ENCODE data around the gene DAGLA. TPM values are rescaled to one million over a fixed set of nuclear protein-coding genes. Genes with fewer than 3 reads are reported as not detected.

Gene DAGLA
- total and polyA plus RNA-seq, 2 of the 13 experiments (the other 11 are each of a cell fraction or from before 2014, with no cell fraction given): 2.6 to 3.9 TPM

DNA sequence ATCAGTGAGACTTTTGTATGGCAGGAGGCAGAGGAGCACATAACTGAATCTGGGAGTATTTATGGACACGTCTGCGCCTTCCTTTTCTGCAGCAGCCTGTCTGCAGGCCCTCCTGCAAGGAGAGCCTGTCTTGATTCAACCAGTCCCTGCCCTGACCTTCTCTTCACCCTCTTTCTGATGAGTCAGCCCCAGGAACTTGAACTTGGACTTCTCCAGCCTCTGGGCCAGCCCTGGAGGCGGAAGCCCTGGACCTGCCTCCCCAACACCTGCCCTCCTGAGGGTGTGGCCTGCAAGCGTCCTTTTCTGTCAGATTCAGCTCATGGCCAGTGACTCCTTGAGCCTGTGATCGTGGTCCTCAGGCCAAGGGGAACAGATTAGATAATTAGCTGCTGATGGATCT is 20.0 kb downstream of the DAGLA start (continued):
- TF ChIP-seq, protein P1, sequence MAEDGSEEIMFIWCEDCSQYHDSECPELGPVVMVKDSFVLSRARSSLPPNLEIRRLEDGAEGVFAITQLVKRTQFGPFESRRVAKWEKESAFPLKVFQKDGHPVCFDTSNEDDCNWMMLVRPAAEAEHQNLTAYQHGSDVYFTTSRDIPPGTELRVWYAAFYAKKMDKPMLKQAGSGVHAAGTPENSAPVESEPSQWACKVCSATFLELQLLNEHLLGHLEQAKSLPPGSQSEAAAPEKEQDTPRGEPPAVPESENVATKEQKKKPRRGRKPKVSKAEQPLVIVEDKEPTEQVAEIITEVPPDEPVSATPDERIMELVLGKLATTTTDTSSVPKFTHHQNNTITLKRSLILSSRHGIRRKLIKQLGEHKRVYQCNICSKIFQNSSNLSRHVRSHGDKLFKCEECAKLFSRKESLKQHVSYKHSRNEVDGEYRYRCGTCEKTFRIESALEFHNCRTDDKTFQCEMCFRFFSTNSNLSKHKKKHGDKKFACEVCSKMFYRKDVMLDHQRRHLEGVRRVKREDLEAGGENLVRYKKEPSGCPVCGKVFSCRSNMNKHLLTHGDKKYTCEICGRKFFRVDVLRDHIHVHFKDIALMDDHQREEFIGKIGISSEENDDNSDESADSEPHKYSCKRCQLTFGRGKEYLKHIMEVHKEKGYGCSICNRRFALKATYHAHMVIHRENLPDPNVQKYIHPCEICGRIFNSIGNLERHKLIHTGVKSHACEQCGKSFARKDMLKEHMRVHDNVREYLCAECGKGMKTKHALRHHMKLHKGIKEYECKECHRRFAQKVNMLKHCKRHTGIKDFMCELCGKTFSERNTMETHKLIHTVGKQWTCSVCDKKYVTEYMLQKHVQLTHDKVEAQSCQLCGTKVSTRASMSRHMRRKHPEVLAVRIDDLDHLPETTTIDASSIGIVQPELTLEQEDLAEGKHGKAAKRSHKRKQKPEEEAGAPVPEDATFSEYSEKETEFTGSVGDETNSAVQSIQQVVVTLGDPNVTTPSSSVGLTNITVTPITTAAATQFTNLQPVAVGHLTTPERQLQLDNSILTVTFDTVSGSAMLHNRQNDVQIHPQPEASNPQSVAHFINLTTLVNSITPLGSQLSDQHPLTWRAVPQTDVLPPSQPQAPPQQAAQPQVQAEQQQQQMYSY (CRISPR knock-in tag; IDR thresholded peaks at IDR 0.05): no peak
- no peak for TF ChIP-seq ZNF501 (CRISPR knock-in tag; IDR thresholded peaks at IDR 0.05)
- TF ChIP-seq CREBL2 (CRISPR knock-in tag; IDR thresholded peaks at IDR 0.05; ENCODE audit: borderline replicate concordance): no peak
- TF ChIP-seq ZNF138 (CRISPR knock-in tag; IDR thresholded peaks at IDR 0.05; ENCODE audit: low read depth): no peak
- no peak for TF ChIP-seq RBAK (CRISPR knock-in tag; IDR thresholded peaks at IDR 0.05)
- TF ChIP-seq JUND (CRISPR knock-in tag; IDR thresholded peaks at IDR 0.05): no peak
- TF ChIP-seq KDM2A (CRISPR knock-in tag; IDR thresholded peaks at IDR 0.05; ENCODE audit: borderline replicate concordance, low read depth): no peak
- no peak for TF ChIP-seq ZBTB44 (CRISPR knock-in tag; IDR thresholded peaks at IDR 0.05)
- no peak for TF ChIP-seq AKAP8 (CRISPR knock-in tag; IDR thresholded peaks at IDR 0.05)
- TF ChIP-seq ZNF317 (CRISPR knock-in tag; IDR thresholded peaks at IDR 0.05): no peak
- no peak for TF ChIP-seq ZNF329 (CRISPR knock-in tag; IDR thresholded peaks at IDR 0.05; ENCODE audit: low read depth)
- TF ChIP-seq ZNF30 (CRISPR knock-in tag; IDR thresholded peaks at IDR 0.05): no peak
- TF ChIP-seq ZNF589 (CRISPR knock-in tag; conservative IDR thresholded peaks at IDR 0.05): no peak
- TF ChIP-seq, protein P2, sequence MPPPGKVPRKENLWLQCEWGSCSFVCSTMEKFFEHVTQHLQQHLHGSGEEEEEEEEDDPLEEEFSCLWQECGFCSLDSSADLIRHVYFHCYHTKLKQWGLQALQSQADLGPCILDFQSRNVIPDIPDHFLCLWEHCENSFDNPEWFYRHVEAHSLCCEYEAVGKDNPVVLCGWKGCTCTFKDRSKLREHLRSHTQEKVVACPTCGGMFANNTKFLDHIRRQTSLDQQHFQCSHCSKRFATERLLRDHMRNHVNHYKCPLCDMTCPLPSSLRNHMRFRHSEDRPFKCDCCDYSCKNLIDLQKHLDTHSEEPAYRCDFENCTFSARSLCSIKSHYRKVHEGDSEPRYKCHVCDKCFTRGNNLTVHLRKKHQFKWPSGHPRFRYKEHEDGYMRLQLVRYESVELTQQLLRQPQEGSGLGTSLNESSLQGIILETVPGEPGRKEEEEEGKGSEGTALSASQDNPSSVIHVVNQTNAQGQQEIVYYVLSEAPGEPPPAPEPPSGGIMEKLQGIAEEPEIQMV (CRISPR knock-in tag; IDR thresholded peaks at IDR 0.05; ENCODE audit: low read depth): no peak
- peak; percentile 35 for TF ChIP-seq SKI (IDR thresholded peaks at IDR 0.05; ENCODE audit: partially characterized antibody)
- no peak for TF ChIP-seq ZNF160 (CRISPR knock-in tag; IDR thresholded peaks at IDR 0.05)
- TF ChIP-seq ATAD3A (CRISPR knock-in tag; IDR thresholded peaks at IDR 0.05): no peak
- TF ChIP-seq RARA (CRISPR knock-in tag; IDR thresholded peaks at IDR 0.05): peak; percentile 91
- TF ChIP-seq MAFK (conservative IDR thresholded peaks at IDR 0.05 in 1 of 2, IDR thresholded peaks at IDR 0.05 in 1 of 2; ENCODE audit: low read length in 2 of 2): peak; percentile 14 to 19; a peak in 1 of 4 replicates
- TF ChIP-seq ONECUT2 (CRISPR knock-in tag; IDR thresholded peaks at IDR 0.05): no peak
- TF ChIP-seq ZNF660 (CRISPR knock-in tag; IDR thresholded peaks at IDR 0.05; ENCODE audit: borderline replicate concordance, low read depth): no peak
- TF ChIP-seq HOXA3 (CRISPR knock-in tag; IDR thresholded peaks at IDR 0.05): no peak
- no peak for TF ChIP-seq NR1H2 (CRISPR knock-in tag; IDR thresholded peaks at IDR 0.05; ENCODE audit: borderline replicate concordance, low read depth)
- no peak for TF ChIP-seq HOXA7 (CRISPR knock-in tag; IDR thresholded peaks at IDR 0.05)
- TF ChIP-seq ZNF720 (CRISPR knock-in tag; IDR thresholded peaks at IDR 0.05): no peak
- TF ChIP-seq DR1 (CRISPR knock-in tag; IDR thresholded peaks at IDR 0.05): no peak
